ENCODE results near the gene THY1.
"Not testable (repeated sequence)": the region's sequence is repeated elsewhere in the genome, so short reads cannot be mapped to it uniquely, and the experiment has no call there.

THY1 gene

GRCh38 chr11:119445850-119446249 lies 22.9 kb upstream of the THY1 start:
- DNase-seq (ENCODE audit: low read depth) = no peak

- no peak for DNase-seq (ENCODE audit: low read depth)
Measured at GRCh38 chr11:119445379-119445778, 22.4 kb upstream of the THY1 start.

- no peak for DNase-seq (ENCODE audit: low read depth)
Measured at GRCh38 chr11:119441898-119442243, 18.9 kb upstream of the THY1 start.

GRCh38 chr11:119438599-119438998 lies 15.6 kb upstream of the THY1 start:
- DNase-seq (ENCODE audit: low read depth) = no peak

- not testable (repeated sequence) for DNase-seq (ENCODE audit: low read depth)
Measured at GRCh38 chr11:119437521-119437920, 14.5 kb upstream of the THY1 start.

DNA sequence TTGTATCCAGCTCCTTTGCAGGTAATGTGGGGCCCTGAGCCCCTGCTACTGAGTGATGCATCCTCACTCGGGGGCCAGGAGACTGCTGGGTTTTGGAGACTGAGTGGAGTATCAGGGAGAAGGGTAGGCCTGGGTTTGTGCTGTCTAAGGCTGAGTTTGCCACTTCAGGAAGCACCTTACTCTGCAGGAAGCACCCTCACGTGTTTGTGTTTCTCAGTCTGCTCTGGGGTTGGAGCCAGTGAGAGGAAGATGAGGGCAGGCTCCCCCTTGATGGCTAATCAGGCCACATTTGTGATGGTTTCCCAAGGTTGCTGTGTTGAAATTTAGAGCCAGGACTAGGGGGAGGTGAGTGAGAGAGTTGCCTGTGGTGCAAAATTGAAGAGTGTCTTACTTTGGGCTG lies 13.7 kb upstream of the THY1 start:
- no peak for DNase-seq (ENCODE audit: low read depth)

GRCh38 chr11:119436093-119436492 lies 13.1 kb upstream of the THY1 start:
- no peak for DNase-seq (ENCODE audit: low read depth)

DNA sequence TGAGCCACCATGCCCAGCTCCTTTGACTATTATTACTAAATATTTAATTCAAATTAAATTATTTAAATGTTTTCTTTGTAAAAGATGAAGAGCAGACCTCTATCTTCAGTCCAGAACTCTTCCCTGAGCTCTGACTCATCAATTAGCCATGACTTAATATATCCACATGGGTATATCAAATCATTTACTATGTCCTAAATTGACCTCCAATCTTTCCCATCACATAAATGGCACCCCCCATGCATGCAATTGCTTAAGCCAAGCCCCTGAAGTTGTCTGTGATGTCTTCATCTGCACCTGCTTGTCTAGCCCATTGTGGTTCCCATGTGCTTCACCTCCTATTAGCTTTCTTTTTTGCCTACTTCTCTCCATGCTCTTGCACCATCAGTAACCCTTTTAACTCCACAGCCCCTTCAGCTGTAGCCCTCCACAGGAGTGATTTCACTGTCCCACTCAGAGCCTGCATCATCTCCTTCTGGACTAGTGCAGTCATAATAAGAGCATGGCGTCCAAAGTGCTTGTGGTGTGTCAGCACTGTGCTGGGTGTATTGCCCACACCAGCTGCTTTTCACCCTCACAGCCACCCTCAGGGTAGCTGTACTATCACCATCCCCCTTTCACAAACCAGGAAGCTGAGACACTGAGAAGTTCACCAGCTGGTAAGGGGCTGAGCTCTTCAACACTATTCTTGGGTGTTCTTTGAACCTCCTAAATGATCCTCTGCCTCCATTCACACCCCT lies 11.8 kb upstream of the THY1 start:
- DNase-seq (ENCODE audit: low read depth) = no peak

DNA sequence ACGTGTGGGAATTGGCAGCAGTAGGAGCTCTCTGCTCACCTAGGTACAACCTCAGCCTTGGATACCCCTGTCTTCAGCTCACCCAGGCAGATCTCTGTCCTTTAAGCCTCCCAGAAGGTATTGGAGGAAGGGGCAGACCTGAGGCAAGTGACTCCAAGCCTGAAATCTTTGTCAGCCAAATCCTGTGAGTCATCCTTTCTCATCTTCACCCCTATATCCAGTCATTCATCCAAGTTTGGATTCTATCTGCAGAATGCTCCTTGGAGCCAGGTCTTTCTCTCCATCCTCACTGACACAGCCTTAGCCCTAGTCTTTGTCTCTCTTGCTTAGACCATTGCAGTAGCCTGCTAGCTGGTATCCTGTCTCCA lies 10.4 kb upstream of the THY1 start:
- no peak for DNase-seq (ENCODE audit: low read depth)

GRCh38 chr11:119432484-119433357 lies 9.7 kb upstream of the THY1 start:
- DNase-seq (ENCODE audit: low read depth) = no peak

DNA sequence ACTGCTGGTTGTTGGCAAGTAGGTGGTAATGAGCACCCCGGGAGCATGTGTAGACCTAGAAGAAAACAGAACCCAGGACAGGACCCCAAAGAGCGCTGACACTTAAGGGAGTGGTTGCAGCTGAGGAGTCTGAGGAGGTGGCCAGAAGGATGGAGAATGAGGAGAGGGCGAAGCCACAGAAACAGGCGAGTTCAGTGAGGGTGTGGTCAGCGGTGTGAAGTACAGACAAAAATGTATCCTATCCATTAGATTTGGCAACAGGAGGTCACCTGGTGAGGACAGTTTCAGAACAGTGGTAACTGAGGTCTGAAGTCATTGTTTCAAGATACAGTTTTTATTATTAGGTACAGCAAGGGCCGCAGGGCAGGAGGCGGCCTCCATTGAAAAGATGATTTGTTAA lies 8.6 kb upstream of the THY1 start:
- DNase-seq (ENCODE audit: low read depth) = no peak

GRCh38 chr11:119427279-119427678 lies 4.3 kb upstream of the THY1 start:
- DNase-seq (ENCODE audit: low read depth) = no peak

DNA sequence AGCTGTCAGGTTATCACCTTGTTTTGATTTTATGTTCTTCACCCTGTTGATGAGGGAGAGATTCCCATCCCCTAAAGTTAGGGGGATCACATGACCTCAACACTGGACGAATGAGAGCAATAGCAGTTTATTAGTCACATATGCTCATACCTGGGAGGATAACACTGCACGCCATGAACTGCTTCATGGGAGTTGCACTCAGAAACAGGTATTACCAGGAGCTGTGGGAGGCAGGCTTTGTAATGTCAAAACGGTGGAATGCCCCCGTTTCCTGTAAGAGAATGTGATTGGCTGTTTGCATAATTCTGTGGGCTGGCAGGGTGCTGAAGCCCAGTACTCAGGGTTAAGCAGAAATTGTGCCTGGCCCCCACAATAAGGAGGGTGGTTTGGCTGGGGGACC lies 3.2 kb upstream of the THY1 start:
- no peak for DNase-seq (ENCODE audit: low read depth)

DNA sequence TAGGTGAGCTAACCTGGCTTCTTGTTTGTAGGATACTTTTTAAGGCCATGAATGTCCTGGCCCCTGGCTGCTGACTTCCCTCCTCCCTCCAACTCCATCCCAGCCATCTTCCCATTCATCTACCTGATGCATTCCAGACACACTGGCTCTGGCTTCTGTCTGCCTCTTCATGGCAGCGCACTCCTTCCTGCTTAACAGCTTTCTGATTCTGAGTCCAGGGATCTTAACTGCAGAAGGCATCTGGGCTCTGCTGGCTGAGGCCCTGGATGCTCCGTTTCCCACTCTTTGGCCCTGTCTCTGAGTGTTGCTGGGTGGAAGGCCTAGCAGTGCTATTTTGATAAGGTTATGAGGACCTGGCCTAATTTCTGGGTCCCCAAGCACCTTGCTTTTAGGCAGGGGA lies 1.8 kb upstream of the THY1 start:
- no peak for DNase-seq (ENCODE audit: low read depth)

DNA sequence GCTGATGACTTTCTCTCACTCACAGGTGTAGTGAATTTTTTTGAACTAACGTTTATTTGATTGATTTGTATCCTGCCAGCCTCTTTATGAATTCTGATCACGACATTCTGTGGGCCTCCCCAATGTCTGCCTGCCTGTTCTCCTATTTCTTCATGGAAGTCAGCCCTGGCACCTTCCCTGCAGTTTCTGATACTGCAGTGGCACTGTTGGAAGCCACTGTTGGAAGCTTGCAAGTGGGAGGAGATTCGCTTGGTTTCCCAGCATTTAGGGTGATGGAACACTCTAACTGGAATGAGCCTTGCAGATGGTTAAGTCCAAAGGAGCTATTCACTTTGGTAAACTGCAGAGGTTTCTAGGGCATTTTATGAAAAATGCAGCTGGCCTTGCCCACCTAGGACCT lies 1.3 kb upstream of the THY1 start:
- DNase-seq (ENCODE audit: low read depth) = no peak

GRCh38 chr11:119423509-119424254 lies 710 bp upstream of the THY1 start:
- DNase-seq (ENCODE audit: low read depth) = no peak

DNA sequence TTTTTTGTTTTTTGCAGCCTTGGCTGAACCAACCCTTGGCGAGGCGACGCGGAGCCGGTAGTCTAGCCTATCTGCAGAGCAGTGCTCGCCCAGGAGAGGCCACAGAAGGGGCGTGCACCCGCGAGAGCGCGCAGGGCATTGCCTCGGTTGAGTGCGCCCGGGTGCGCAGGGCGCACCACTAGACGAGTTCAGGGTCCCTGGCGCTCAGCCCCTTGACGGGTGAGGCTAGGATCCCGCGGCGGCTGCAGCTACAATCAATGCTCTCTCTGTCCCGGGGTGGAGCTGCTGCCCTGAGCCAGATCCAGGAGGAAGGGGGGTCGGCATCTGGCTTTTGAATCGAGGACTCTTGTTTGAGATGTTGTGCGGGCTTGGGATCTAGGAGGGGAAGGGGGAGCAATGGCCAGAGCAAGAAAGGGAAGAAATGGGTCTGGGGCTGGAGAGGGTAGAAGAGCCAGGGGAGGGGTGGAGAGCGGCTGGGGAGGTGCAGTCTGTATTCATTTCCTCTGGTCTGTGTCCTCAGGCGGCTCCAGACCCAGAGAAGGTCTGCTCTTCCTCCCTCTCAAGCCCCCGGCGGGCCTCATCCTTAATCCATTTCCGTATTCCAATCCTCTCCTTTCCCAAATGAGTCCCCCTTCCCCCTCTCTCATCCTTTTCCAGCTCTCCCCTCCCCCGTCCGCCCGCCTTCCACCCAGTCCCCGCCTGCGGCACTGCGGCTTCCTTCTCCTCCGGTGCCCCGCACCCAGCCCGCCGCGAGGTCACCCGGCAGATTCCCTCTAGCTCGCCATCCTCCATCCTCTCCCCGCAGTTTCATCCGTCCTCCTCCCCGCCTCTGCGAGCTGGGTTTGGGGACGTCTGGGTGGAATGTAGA lies 797 bp downstream of the THY1 start:
- no peak for DNase-seq (ENCODE audit: low read depth)

DNA sequence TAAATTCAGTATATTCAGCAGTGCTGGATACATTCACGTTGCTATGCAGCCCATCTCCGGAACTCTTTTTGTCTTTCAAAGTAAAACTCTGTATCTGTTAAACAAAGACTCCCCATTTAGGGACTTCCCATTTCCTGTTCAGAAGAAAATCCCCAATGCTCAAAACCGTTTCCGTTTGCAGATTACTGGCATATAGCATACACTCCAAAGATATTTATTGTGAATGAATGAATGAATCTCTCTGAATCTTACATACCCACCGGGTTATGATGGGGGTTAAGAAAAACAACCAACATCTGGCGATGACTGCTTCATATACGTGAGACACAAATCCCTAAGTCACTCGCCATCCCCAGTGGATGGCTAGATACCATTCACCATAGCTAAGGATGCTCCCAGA lies 1.6 kb downstream of the THY1 start:
- no peak for DNase-seq (ENCODE audit: low read depth)

- DNase-seq (ENCODE audit: low read depth) = no peak
Measured at GRCh38 chr11:119420631-119421030, 2.3 kb downstream of the THY1 start.

DNA sequence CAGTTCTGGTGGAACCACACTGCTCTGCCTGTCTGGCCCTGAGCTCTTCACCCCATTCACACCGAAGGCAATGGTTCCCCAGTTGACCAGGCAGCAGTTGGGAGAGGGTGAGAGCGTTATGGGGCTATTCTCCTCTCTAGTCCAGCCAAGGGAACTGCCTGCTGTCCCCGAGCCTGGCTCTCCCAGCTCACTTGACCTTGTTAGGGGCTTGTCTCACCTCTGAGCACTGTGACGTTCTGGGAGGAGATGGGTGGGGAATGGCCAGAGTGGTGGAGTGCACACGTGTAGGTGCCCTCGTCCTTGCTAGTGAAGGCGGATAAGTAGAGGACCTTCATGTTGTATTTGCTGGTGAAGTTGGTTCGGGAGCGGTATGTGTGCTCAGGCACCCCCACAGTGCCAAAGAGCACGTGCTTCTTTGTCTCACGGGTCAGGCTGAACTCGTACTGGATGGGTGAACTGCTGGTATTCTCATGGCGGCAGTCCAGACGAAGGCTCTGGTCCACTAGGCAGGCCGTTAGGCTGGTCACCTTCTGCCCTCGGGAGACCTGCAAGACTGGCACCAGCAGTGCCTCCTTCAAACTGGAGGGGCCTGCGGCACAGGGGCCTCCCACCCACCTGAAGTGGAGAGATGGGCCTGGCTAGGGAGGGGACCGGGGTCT lies 3.0 kb downstream of the THY1 start:
- no peak for DNase-seq (ENCODE audit: low read depth)

DNA sequence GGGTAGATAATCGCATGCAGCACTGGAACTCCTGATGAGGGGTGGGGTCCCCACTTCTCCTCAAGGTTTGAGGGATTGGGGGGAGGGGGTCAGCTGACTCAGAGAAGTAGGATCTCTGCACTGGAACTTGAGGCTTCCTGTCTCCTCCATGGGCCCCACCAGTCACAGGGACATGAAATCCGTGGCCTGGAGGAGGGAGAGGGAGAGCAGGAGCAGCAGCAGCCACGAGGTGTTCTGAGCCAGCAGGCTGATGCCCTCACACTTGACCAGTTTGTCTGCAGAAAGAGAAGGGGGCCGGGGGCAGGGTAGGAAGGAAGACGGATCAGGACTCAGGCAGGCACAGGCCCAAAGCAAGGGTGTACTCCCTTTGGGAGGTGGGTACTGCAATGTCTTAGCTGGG lies 3.7 kb downstream of the THY1 start:
- no peak for DNase-seq (ENCODE audit: low read depth)
